GM18502 (cell line): ENCODE measurements around the gene ZNF579.

Experiments used
- ATAC-seq: cut with Tn5 transposase; IDR thresholded peaks from one replicate; pipeline ENCODE4 v1.9.1; 2021; ENCODE audit warnings: mild to moderate bottlenecking; ENCODE audit not compliant: unreplicated experiment, poor library complexity

The ZNF579 gene, protein sequence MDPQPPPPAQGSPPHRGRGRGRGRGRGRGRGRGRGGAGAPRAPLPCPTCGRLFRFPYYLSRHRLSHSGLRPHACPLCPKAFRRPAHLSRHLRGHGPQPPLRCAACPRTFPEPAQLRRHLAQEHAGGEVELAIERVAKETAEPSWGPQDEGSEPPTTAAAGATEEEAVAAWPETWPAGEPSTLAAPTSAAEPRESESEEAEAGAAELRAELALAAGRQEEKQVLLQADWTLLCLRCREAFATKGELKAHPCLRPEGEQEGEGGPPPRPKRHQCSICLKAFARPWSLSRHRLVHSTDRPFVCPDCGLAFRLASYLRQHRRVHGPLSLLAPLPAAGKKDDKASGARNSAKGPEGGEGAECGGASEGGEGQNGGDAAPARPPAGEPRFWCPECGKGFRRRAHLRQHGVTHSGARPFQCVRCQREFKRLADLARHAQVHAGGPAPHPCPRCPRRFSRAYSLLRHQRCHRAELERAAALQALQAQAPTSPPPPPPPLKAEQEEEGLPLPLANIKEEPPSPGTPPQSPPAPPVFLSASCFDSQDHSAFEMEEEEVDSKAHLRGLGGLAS

GRCh38 chr19:55580628-55581144, at the start of gene ZNF579:
Gene ZNF579, minus strand, starts transcription at chr19:55580848. Its CDS starts 1,209 bp downstream, at chr19:55579639.
- peak; percentile 54 for ATAC-seq

- ATAC-seq: no peak
These were observed 45.7 kb upstream of the ZNF579 start for GRCh38 chr19:55626350-55626749.

GRCh38 chr19:55625004-55625326, 44.3 kb upstream of the ZNF579 start:
- no peak for ATAC-seq

GRCh38 chr19:55624109-55625003, 43.7 kb upstream of the ZNF579 start, which contains the start of gene ZNF784:
Gene ZNF784, minus strand, starts transcription at chr19:55624566. Its CDS starts 5 bp downstream, at chr19:55624561.
- ATAC-seq: peak; percentile 63

DNA sequence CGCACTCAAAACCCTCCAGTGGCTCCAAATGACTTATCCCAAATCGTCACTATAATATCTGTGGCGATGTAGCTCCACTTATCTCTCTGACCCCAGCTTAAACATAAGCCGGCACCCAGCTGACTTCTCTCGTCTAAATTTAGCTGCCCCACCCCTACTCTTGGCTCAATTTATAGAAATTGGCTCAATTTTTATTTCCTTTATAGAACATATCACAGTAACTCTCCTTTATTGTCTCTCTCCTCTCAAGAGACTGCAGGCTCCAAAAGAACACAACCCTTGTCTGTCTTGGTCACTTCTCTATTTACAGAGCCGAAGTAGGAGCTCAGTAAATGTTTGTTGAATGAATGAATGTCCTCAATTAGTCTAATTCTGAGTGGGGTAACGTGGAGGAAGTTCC, 42.9 kb upstream of the ZNF579 start:
- ATAC-seq: no peak

GRCh38 chr19:55623130-55623529, 42.5 kb upstream of the ZNF579 start:
- no peak for ATAC-seq

GRCh38 chr19:55622242-55622969, 41.8 kb upstream of the ZNF579 start:
- no peak for ATAC-seq

GRCh38 chr19:55621673-55622231, 41.1 kb upstream of the ZNF579 start:
- no peak for ATAC-seq

- no peak for ATAC-seq
These were observed 40.6 kb upstream of the ZNF579 start for GRCh38 chr19:55621205-55621672.

DNA sequence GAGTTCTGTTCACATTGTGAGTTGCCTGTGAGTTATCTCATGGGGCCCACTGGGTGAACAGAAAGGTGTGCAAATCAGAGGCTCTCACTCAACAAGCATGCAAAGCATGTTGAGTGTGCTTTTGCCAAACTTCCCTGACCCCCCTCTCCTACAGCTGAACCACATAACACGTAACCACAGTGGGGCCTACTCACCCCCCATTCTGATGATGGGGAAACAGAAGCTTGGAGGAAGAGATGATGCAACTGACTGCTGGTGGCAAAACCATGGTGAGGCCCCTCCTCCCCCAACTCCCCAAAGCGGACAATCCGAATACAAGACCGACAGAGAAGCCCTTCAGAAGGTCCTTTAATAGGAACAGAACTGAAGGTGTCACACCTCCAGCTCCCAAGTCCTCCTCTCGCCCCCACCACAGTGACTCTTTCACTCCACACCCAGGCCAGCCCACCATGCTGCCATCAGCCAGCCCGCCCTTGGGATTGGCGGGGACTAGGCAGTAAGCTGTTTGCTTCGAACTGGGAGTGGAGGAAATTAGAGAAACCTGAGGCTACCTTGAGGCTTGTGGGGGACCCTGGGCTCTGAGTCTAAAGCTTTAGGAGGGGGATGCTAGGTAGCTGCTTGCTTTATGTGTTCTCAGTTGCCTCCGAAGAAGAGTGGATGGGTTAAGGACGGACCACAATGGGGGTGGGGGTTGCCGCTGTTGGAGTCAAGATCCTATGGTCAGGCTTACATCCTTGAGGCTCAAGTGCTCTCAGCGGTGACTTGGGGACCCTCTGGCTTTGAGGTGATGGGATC, 40.0 kb upstream of the ZNF579 start:
- ATAC-seq: no peak

GRCh38 chr19:55619286-55619685, 38.6 kb upstream of the ZNF579 start:
- ATAC-seq: no peak

DNA sequence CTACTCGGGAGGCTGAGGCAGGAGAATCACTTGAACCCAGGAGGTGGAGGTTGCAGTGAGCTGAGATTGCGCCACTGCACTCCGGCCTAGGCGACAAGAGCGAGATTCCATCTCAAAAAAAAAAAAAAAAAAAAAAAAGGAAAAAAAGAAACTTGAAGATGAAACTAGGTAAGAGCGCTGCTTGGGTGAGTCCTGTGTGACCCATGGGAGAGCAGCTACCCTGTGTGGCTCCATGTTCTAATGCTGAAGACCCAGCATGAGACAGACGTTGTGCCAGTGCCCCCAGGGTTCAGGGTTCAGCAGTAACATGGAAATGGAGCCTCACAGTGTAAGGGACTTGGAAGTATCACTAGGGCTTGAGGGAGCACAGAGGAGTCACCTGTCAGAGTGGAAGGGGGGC, 37.8 kb upstream of the ZNF579 start:
- ATAC-seq: no peak

- no peak for ATAC-seq
These were observed 36.8 kb upstream of the ZNF579 start for GRCh38 chr19:55617426-55617825.

DNA sequence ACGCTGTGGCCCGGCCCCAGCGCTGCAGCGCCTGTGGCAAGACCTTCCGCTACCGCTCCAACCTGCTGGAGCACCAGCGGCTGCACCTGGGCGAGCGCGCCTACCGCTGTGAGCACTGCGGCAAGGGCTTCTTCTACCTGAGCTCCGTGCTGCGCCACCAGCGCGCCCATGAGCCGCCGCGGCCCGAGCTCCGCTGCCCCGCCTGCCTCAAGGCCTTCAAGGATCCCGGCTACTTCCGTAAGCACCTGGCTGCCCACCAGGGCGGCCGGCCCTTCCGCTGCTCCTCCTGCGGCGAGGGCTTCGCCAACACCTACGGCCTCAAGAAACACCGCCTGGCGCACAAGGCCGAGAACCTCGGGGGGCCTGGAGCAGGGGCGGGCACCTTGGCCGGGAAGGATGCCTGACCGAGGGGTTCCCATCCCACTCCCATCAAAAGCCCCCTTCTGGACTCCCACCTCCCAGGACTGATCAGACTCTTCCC, 35.8 kb upstream of the ZNF579 start:
- no peak for ATAC-seq

GRCh38 chr19:55615543-55616394, 35.1 kb upstream of the ZNF579 start:
- no peak for ATAC-seq

DNA sequence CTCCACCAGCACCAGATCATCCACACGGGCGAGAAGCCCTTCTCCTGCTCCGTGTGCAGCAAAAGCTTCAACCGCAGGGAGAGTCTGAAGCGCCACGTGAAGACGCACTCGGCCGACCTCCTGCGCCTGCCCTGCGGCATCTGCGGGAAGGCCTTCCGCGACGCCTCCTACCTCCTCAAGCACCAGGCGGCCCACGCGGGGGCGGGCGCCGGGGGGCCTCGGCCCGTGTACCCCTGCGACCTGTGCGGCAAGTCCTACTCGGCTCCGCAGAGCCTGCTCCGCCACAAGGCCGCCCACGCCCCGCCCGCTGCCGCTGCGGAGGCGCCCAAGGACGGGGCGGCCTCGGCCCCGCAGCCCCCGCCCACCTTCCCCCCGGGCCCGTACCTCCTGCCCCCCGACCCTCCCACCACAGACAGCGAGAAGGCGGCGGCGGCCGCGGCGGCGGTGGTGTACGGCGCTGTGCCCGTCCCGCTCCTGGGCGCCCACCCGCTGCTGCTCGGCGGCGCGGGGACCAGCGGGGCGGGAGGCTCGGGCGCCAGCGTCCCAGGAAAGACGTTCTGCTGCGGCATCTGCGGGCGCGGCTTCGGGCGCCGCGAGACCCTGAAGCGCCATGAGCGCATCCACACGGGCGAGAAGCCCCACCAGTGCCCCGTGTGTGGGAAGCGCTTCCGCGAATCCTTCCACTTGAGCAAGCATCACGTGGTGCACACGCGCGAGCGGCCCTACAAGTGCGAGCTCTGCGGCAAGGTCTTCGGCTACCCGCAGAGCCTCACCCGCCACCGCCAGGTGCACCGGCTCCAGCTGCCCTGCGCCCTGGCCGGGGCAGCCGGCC, 34.3 kb upstream of the ZNF579 start:
- no peak for ATAC-seq
